KOPT-K1 (cell line): ENCODE results near the gene HECA.
A peak's percentile ranks its signal among the peaks of the same experiment; 100 is the strongest.
"Not testable (repeated sequence)": the region's sequence is repeated elsewhere in the genome, so short reads cannot be mapped to it uniquely, and the experiment has no call there.

Source experiments
- H3K27ac ChIP-seq: fragments of 200-600 bp; sonication (generic); 2 replicates; pipeline ENCODE4 v1.5.1; 2016; ENCODE audit warnings: antibody characterized with exemption, mild to moderate bottlenecking, low read depth, low read length; ENCODE audit not compliant: poor library complexity, severe bottlenecking
- H3K36me3 ChIP-seq: fragments of 200-600 bp; sonication (generic); 2 replicates; pipeline ENCODE4 v1.5.1; 2017; ENCODE audit warnings: antibody characterized with exemption, mild to moderate bottlenecking, low read length, moderate library complexity; ENCODE audit not compliant: insufficient read depth
- H3K9me3 ChIP-seq: fragments of 200-600 bp; sonication (generic); 2 replicates; pipeline ENCODE4 v1.5.1; 2017; ENCODE audit warnings: antibody characterized with exemption, low read length, mild to moderate bottlenecking; ENCODE audit not compliant: insufficient read depth, poor library complexity, severe bottlenecking

HECA gene

GRCh38 chr6:139194740-139195139 lies 59.9 kb downstream of the HECA start:
- Histone ChIP-seq H3K9me3 (no peaks in the 10 kb centered on the region), H3K36me3 (no peaks in the 10 kb centered on the region), H3K27ac (no peak overlapping the region)

GRCh38 chr6:139198529-139199288 lies 63.8 kb downstream of the HECA start:
- no peaks in the 10 kb centered on the region for H3K36me3 ChIP-seq
- no peak overlapping the region for H3K27ac ChIP-seq
- no peaks in the 10 kb centered on the region for H3K9me3 ChIP-seq

GRCh38 chr6:139201378-139201777 lies 66.5 kb downstream of the HECA start:
- Histone ChIP-seq H3K27ac (no peak overlapping the region), H3K36me3 (no peaks in the 10 kb centered on the region), H3K9me3 (peaks cover 14% of the 10 kb centered on the region)

- H3K36me3 ChIP-seq = no peaks in the 10 kb centered on the region
- H3K27ac ChIP-seq = no peak overlapping the region
- H3K9me3 ChIP-seq = peaks cover 14% of the 10 kb centered on the region
Observed at GRCh38 chr6:139204978-139205377, 70.1 kb downstream of the HECA start.

GRCh38 chr6:139205843-139206242 lies 71.0 kb downstream of the HECA start:
- no peak overlapping the region for H3K27ac ChIP-seq
- no peaks in the 10 kb centered on the region for H3K36me3 ChIP-seq
- peaks cover 18% of the 10 kb centered on the region for H3K9me3 ChIP-seq

- H3K36me3 ChIP-seq = not testable (repeated sequence)
Observed at GRCh38 chr6:139210766-139211165, 75.9 kb downstream of the HECA start.

GRCh38 chr6:139212460-139212859 lies 77.6 kb downstream of the HECA start:
- not testable (repeated sequence) for H3K9me3 ChIP-seq, H3K27ac ChIP-seq, H3K36me3 ChIP-seq

More at GRCh38 chr6:139210766-139211165, 75.9 kb downstream of the HECA start:
- not testable (repeated sequence) for H3K27ac ChIP-seq, H3K9me3 ChIP-seq

- H3K27ac ChIP-seq = peak overlapping the region; percentile 41
- H3K36me3 ChIP-seq = no peaks in the 10 kb centered on the region
- H3K9me3 ChIP-seq = no peaks in the 10 kb centered on the region
Observed at GRCh38 chr6:139219271-139219729, 84.4 kb downstream of the HECA start.

GRCh38 chr6:139219746-139220145 lies 84.9 kb downstream of the HECA start:
- no peaks in the 10 kb centered on the region for H3K9me3 ChIP-seq
- H3K36me3 ChIP-seq = no peaks in the 10 kb centered on the region
- peak overlapping the region; percentile 41 for H3K27ac ChIP-seq

- H3K9me3 ChIP-seq, H3K27ac ChIP-seq, H3K36me3 ChIP-seq: not testable (repeated sequence)
Observed at GRCh38 chr6:139228387-139228786, 93.5 kb downstream of the HECA start.
